Natural killer cell (primary cell): Measurements from ENCODE around the gene EPAS1. TPM values are rescaled to one million over a fixed set of nuclear protein-coding genes. Genes with fewer than 3 reads are reported as not detected.

Experiments used
- ATAC-seq, 3 donors: fragments of 150-1000 bp in 2 of 3; fragments of 200-7000 bp in 1 of 3; cut with Tn5 transposase; 1 replicate in 1 of 3; 2 replicates in 2 of 3; pipeline ENCODE4 v1.10.0; 2021; ENCODE audit warnings: mild to moderate bottlenecking in 2 of 3, moderate library complexity in 2 of 3
- DNase-seq, 2 donors: peaks; one replicate each; pipeline versions ENCODE4 v3.0.0 to v3.0.0-alpha.2; 2013 to 2021; ENCODE audit warnings: mixed read lengths in 1 of 2
- H3K27ac ChIP-seq: one replicate; pipeline ENCODE4 v1.5.1; 2013; ENCODE audit warnings: mild to moderate bottlenecking, low read length
- H3K27me3 ChIP-seq: one replicate; pipeline ENCODE4 v1.6.1; 2013; ENCODE audit warnings: low read length; ENCODE audit not compliant: control insufficient read depth, insufficient read depth
- H3K36me3 ChIP-seq: one replicate; pipeline ENCODE4 v1.6.1; 2013; ENCODE audit warnings: low read length; ENCODE audit not compliant: control insufficient read depth, insufficient read depth
- H3K4me1 ChIP-seq: one replicate; pipeline ENCODE4 v1.6.1; 2013; ENCODE audit warnings: low read length; ENCODE audit not compliant: control insufficient read depth, insufficient read depth
- H3K4me3 ChIP-seq: one replicate; pipeline ENCODE4 v1.5.1; 2013; ENCODE audit warnings: low read length
- H3K9me3 ChIP-seq: one replicate; pipeline ENCODE4 v1.6.1; 2013; ENCODE audit warnings: low read length; ENCODE audit not compliant: control insufficient read depth, insufficient read depth
- H3K27ac Mint-ChIP-seq, 2 donors: one replicate each; pipeline ENCODE4 v1.8.0; 2022; ENCODE audit warnings: mild to moderate bottlenecking in 2 of 2, mixed read lengths in 2 of 2, moderate library complexity in 1 of 2
- H3K27me3 Mint-ChIP-seq, 2 donors: one replicate each; pipeline ENCODE4 v1.8.0; 2022; ENCODE audit warnings: low read depth in 2 of 2, mixed read lengths in 2 of 2
- H3K36me3 Mint-ChIP-seq: one replicate; pipeline ENCODE4 v1.8.0; 2022; ENCODE audit warnings: mixed read lengths
- H3K4me1 Mint-ChIP-seq, 2 donors: one replicate each; pipeline ENCODE4 v1.8.0; 2022; ENCODE audit warnings: mixed read lengths in 2 of 2
- H3K4me3 Mint-ChIP-seq: one replicate; pipeline ENCODE4 v1.8.0; 2022; ENCODE audit warnings: mild to moderate bottlenecking, moderate library complexity, mixed read lengths
- H3K9me3 Mint-ChIP-seq, 2 donors: one replicate each; pipeline ENCODE4 v1.8.0; 2022; ENCODE audit warnings: mixed read lengths in 2 of 2
- WGBS: methylation state at CpG from one replicate; pipeline ENCODE4 v1.1.7; 2013; ENCODE audit warnings: missing lambda C conversion rate; ENCODE audit not compliant: insufficient coverage; 5-methylcytosine and 5-hydroxymethylcytosine counted together
- intact Hi-C: fragments of 100-400 bp; cut with micrococcal nuclease; formaldehyde crosslinking; loops from one replicate; pipeline ENCODE4 v1.14.2; 2022
- total RNA-seq, 4 donors: library from RNA; stranded (reverse); fragments of 120-200 nt in 1 of 4; gene quantifications; one replicate each; pipeline versions ENCODE4 v1.2.3 to v1.2.4, GENCODE V29; 2013 to 2022
- TF ChIP-seq, protein P1 (sequence below): fragments of 200-600 bp; IDR thresholded peaks from one replicate; pipeline ENCODE4 v1.8.0; 2022; ENCODE audit warnings: antibody characterized with exemption

The EPAS1 gene
- total RNA-seq, 3 donors from 2014 or later (not counting 1 experiment from before 2014, with no cell fraction given), result 2.1 to 61.4 (median 3.6) TPM

DNA sequence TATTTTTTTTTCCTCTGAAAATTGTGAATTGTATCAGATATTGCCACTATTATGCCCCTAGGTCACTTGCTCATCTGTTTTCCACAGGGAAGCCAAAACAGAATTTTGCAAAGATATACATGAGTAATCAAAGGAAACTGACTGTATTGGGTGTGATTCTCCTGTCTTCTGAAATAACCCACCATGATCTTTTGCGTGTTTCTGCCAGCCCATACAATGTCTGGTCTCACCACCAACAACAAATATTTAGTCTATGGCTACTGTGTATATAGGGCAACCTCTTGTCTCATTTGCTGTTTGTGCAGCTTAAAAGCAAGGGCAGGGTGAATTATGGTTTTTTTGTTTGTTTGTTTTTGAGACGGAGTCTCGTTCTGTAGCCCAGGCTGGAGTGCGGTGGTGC lies 26.5 kb downstream of the EPAS1 start:
- 84% methylated on average over 3 of the region's 4 CpGs for WGBS
- no peaks in the 10 kb centered on the region for H3K27me3 ChIP-seq
- H3K9me3 Mint-ChIP-seq, result no peaks in the 10 kb centered on the region
- intact Hi-C loops, result no loop called here
- ATAC-seq, result no peak
- TF ChIP-seq, protein P1, sequence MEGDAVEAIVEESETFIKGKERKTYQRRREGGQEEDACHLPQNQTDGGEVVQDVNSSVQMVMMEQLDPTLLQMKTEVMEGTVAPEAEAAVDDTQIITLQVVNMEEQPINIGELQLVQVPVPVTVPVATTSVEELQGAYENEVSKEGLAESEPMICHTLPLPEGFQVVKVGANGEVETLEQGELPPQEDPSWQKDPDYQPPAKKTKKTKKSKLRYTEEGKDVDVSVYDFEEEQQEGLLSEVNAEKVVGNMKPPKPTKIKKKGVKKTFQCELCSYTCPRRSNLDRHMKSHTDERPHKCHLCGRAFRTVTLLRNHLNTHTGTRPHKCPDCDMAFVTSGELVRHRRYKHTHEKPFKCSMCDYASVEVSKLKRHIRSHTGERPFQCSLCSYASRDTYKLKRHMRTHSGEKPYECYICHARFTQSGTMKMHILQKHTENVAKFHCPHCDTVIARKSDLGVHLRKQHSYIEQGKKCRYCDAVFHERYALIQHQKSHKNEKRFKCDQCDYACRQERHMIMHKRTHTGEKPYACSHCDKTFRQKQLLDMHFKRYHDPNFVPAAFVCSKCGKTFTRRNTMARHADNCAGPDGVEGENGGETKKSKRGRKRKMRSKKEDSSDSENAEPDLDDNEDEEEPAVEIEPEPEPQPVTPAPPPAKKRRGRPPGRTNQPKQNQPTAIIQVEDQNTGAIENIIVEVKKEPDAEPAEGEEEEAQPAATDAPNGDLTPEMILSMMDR, result no peak
- no peak for DNase-seq
- H3K9me3 ChIP-seq, result no peaks in the 10 kb centered on the region
- peaks cover 0 to 5% of the 10 kb centered on the region in 2 donors for H3K4me1 Mint-ChIP-seq
- H3K4me1 ChIP-seq, result no peaks in the 10 kb centered on the region
- no peaks in the 10 kb centered on the region for H3K36me3 Mint-ChIP-seq
- no peak overlapping the region for H3K27ac ChIP-seq
- H3K4me3 ChIP-seq, result no peak overlapping the region
- peaks cover 0 to 13% of the 10 kb centered on the region in 2 donors for H3K27me3 Mint-ChIP-seq
- no peak overlapping the region for H3K4me3 Mint-ChIP-seq
- H3K27ac Mint-ChIP-seq, result no peak overlapping the region
- no peaks in the 10 kb centered on the region for H3K36me3 ChIP-seq

DNA sequence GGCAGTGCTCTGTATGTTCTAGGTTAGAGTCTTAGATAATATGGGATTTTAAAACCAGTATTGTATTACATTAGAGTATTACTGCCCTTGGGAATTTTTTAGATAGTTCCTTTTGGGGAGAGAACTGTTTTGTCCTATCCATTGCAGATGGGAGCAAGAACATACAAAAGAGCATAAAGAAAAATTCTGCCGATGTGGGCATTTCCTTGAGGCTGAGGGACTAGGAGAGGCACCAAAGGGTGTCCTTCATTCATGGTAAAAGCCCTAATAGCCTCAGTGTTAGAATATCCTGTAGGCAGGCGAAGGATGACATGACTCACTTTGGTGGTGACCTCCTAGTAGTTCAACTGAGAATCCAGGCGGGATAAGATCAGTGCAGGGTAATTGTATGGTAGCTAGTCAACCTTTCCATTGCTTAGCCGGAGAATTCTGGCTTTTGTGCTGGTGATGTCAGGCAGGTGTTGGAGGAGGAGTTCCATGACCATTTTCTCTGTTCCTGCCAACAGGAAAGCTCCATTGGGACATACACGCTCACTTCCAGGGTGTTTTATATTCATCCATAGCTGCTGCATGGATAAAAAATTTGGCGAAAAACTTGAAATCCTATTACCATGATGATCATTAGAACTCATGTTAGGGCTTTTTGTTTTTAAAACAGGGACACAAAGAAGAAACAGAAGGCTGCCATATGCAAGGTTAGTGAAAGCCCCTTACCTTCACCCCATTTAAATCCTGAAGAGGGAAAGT lies 28.1 kb downstream of the EPAS1 start:
- no peaks in the 10 kb centered on the region for H3K4me1 ChIP-seq

DNA sequence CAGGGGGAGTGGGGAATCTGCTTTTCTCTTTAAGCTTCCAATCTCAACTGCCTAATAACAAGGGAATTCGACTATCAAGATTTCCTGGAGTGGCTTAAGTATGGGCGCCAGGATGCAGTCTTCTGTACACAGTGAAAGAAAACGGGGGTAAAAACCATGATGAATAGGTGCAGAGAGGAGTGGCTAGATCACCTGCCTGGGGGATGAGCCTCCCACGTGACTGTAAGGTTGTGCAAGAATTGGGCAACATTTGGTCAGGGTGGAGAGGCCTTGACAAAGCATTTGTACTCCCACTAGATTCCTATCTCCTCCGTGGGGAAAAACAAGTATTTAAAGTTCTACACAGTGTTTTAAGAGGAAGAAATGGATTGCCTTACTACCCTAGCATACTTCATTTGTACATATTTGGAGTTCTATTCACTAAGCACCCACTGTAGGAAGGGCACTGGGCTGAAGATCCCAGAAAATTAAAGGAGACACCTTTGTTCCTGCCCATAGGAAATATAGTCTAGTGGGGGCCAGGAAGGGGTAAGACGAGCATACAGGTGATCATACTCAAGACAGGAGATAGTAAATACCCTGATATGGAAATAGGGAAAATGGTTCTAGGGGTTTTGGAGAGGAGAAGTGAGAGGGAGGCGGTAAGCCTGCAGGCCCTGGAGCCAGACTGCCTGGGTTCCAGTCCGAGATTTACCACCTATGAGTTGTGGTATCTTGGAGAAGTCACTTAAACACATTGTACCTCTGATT lies 29.2 kb downstream of the EPAS1 start:
- 89% methylated on average over 7 of the region's 8 CpGs for WGBS
- H3K27me3 ChIP-seq, result no peaks in the 10 kb centered on the region
- no peak overlapping the region for H3K4me3 ChIP-seq
- Mint-ChIP-seq H3K27ac (no peak overlapping the region), H3K4me1 (peaks cover 0 to 5% of the 10 kb centered on the region in 2 donors), H3K9me3 (no peaks in the 10 kb centered on the region), H3K4me3 (no peak overlapping the region), H3K27me3 (no peaks in the 10 kb centered on the region), H3K36me3 (no peaks in the 10 kb centered on the region)
- ATAC-seq, result no peak
- intact Hi-C loops, result no loop called here
- H3K9me3 ChIP-seq, result no peaks in the 10 kb centered on the region
- TF ChIP-seq, protein P1, result no peak
- no peaks in the 10 kb centered on the region for H3K4me1 ChIP-seq
- DNase-seq, result no peak
- H3K27ac ChIP-seq, result no peak overlapping the region
- H3K36me3 ChIP-seq, result no peaks in the 10 kb centered on the region

More for the DNA sequence above, 28.1 kb downstream of the EPAS1 start:
- no peak overlapping the region for H3K4me3 Mint-ChIP-seq
- no peak overlapping the region for H3K27ac Mint-ChIP-seq
- H3K9me3 Mint-ChIP-seq, result no peaks in the 10 kb centered on the region
- H3K36me3 ChIP-seq, result no peaks in the 10 kb centered on the region
- DNase-seq, result no peak
- 95% methylated on average over 6 of the region's 6 CpGs for WGBS
- intact Hi-C loops, result no loop called here
- no peak for ATAC-seq
- H3K36me3 Mint-ChIP-seq, result no peaks in the 10 kb centered on the region
- H3K27me3 ChIP-seq, result no peaks in the 10 kb centered on the region
- peaks cover 0 to 3% of the 10 kb centered on the region in 2 donors for H3K27me3 Mint-ChIP-seq
- no peaks in the 10 kb centered on the region for H3K9me3 ChIP-seq
- H3K4me1 Mint-ChIP-seq, result peaks cover 0 to 5% of the 10 kb centered on the region in 2 donors
- no peak overlapping the region for H3K27ac ChIP-seq
- TF ChIP-seq, protein P1, result no peak
- no peak overlapping the region for H3K4me3 ChIP-seq
